Measurements from ENCODE around the gene AFG1L.
"Not testable (repeated sequence)": the region's sequence is repeated elsewhere in the genome, so short reads cannot be mapped to it uniquely, and the experiment has no call there.

AFG1L gene

GRCh38 chr6:108291091-108291490 is 3.8 kb upstream of the AFG1L start:
- DNase-seq (ENCODE audit: low read depth) = no peak

GRCh38 chr6:108292561-108292960 is 2.3 kb upstream of the AFG1L start:
- not testable (repeated sequence) for DNase-seq (ENCODE audit: low read depth)

GRCh38 chr6:108293527-108294296 is 1.1 kb upstream of the AFG1L start:
- no peak for DNase-seq (ENCODE audit: low read depth)

GRCh38 chr6:108294297-108294726 is 542 bp upstream of the AFG1L start:
- no peak for DNase-seq (ENCODE audit: low read depth)

GRCh38 chr6:108295676-108296075 is 822 bp downstream of the AFG1L start:
- no peak for DNase-seq (ENCODE audit: low read depth)

GRCh38 chr6:108302386-108302785 is 7.5 kb downstream of the AFG1L start:
- DNase-seq (ENCODE audit: low read depth) = no peak

- no peak for DNase-seq (ENCODE audit: low read depth)
These were observed 9.8 kb downstream of the AFG1L start for GRCh38 chr6:108304646-108305045.

- not testable (repeated sequence) for DNase-seq (ENCODE audit: low read depth)
These were observed 13.8 kb downstream of the AFG1L start for GRCh38 chr6:108308641-108309040.

GRCh38 chr6:108309844-108310243 is 15.0 kb downstream of the AFG1L start:
- DNase-seq (ENCODE audit: low read depth) = no peak

- DNase-seq (ENCODE audit: low read depth) = no peak
These were observed 17.8 kb downstream of the AFG1L start for GRCh38 chr6:108312605-108313004.

GRCh38 chr6:108321253-108321747 is 26.4 kb downstream of the AFG1L start:
- no peak for DNase-seq (ENCODE audit: low read depth)

GRCh38 chr6:108322728-108323127 is 27.9 kb downstream of the AFG1L start:
- DNase-seq (ENCODE audit: low read depth) = no peak

- no peak for DNase-seq (ENCODE audit: low read depth)
These were observed 29.0 kb downstream of the AFG1L start for GRCh38 chr6:108323710-108324466.

GRCh38 chr6:108330221-108330785 is 35.4 kb downstream of the AFG1L start:
- DNase-seq (ENCODE audit: low read depth) = not testable (repeated sequence)

GRCh38 chr6:108330806-108331205 is 36.0 kb downstream of the AFG1L start:
- no peak for DNase-seq (ENCODE audit: low read depth)

GRCh38 chr6:108331982-108332381 is 37.1 kb downstream of the AFG1L start:
- no peak for DNase-seq (ENCODE audit: low read depth)

GRCh38 chr6:108336971-108337370 is 42.1 kb downstream of the AFG1L start:
- DNase-seq (ENCODE audit: low read depth) = no peak

GRCh38 chr6:108337721-108338120 is 42.9 kb downstream of the AFG1L start:
- DNase-seq (ENCODE audit: low read depth) = peak; percentile 24

- no peak for DNase-seq (ENCODE audit: low read depth)
These were observed 46.5 kb downstream of the AFG1L start for GRCh38 chr6:108341372-108341771.

- DNase-seq (ENCODE audit: low read depth) = no peak
These were observed 49.0 kb downstream of the AFG1L start for GRCh38 chr6:108343894-108344293.

GRCh38 chr6:108348655-108349349 is 53.9 kb downstream of the AFG1L start:
- DNase-seq (ENCODE audit: low read depth) = no peak

GRCh38 chr6:108350528-108350927 is 55.7 kb downstream of the AFG1L start:
- no peak for DNase-seq (ENCODE audit: low read depth)
